Measurements from ENCODE around the gene NCF4.

Gene NCF4

DNA sequence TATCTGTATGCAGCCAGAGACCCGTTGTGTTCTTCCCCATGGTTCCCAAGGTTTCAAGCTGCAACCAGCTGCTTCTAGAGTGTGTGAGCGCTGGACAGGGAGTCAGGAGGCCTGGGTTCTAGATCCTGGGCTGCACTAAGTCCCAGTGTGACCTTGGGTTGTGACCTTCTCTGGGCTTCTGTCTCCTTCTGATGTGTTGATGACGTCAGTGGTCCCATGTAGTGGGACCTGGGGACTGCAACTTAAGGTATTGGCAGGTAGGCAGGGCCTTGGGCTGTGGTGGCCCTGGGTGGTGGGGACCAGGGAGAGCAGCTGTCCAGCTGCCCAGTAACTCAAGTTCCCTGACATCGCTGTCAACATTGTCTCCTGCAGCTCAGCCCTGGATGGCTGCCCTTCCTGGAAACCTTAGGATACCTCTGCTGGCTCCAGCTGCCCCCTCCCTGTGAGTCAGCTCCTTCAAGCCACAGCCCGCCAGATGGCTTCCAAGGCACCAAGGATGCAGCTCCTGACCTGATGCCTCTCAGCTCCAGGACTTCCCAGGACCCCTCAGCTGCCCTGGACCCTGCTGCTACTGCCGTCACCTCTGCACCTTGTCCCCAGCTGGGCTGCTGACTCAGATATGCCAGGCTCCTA, 42.7 kb upstream of the NCF4 start:
- TF ChIP-seq, protein P1, sequence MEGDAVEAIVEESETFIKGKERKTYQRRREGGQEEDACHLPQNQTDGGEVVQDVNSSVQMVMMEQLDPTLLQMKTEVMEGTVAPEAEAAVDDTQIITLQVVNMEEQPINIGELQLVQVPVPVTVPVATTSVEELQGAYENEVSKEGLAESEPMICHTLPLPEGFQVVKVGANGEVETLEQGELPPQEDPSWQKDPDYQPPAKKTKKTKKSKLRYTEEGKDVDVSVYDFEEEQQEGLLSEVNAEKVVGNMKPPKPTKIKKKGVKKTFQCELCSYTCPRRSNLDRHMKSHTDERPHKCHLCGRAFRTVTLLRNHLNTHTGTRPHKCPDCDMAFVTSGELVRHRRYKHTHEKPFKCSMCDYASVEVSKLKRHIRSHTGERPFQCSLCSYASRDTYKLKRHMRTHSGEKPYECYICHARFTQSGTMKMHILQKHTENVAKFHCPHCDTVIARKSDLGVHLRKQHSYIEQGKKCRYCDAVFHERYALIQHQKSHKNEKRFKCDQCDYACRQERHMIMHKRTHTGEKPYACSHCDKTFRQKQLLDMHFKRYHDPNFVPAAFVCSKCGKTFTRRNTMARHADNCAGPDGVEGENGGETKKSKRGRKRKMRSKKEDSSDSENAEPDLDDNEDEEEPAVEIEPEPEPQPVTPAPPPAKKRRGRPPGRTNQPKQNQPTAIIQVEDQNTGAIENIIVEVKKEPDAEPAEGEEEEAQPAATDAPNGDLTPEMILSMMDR (IDR thresholded peaks at IDR 0.05), result no peak

DNA sequence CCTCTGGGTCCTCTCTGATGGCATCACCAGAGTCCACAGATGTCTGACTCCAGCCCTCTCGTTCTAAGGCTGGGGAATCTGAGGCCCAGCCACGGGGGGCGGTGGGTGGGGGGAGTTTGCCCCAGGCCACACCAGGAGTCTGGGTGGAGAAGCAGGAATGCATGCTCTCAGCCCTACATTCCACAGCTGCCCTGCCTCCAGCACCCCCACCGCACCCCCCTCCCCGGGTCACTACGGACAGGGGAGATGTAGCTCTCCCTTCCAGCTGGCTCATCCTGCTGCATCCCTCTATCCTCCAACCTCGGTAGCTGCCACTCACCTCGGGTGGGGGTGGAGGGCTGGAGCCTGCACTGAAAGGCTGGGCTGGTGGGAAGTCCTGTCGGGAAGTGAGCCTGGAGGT, 41.7 kb upstream of the NCF4 start:
- TF ChIP-seq, protein P1 (IDR thresholded peaks at IDR 0.05), result no peak

DNA sequence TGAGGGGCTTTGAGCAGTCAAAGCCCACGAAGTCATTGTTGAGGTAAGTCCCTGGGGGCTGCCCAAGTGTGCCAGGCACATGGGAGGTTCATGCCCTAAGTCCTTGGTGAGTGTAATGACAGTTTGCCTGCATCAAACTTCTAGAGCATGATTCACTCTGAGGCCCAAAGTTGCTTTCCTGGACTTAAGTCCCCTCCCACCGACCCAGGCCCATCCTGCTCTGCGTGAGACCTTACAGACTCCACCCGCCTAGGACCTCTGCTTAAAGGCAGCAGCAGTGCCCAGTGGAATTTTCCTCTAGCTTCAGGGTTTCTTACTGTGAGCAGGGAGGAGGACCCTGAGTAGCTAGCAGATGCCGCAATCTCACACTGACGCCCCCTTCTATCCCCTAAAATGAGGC, 38.2 kb upstream of the NCF4 start:
- TF ChIP-seq, protein P1 (IDR thresholded peaks at IDR 0.05), result no peak

DNA sequence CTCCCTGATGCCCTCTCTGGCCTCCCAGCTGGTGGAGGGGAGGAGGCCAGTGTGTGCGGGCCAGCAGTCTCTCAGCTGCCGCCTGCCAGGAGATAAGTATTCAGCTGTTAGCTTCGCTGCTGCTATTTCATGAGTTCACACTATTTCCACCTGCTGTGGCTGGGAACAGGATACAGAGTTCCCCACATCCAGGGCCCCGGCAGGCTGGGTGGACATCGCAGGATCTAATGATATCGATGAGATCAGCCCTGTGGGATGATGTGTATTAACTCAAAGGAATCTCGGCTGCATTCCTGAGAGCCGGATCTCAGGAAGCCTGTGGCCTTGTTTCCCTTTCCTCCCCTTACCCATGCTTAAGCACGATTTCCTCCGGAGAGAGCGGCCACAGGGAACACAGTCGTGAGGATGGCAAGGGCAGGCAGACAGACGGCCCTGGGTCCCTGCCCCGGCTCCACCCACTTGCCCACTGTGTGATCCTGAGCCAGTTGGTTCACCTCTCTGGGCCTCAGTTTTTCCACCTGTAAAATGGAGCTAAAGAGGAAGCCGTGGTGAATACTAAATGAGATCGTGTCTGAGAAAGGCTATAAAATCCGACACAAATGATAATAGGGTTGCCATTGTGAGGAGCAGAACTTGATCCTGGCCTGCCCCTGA, 37.5 kb upstream of the NCF4 start:
- TF ChIP-seq, protein P1 (IDR thresholded peaks at IDR 0.05), result no peak

DNA sequence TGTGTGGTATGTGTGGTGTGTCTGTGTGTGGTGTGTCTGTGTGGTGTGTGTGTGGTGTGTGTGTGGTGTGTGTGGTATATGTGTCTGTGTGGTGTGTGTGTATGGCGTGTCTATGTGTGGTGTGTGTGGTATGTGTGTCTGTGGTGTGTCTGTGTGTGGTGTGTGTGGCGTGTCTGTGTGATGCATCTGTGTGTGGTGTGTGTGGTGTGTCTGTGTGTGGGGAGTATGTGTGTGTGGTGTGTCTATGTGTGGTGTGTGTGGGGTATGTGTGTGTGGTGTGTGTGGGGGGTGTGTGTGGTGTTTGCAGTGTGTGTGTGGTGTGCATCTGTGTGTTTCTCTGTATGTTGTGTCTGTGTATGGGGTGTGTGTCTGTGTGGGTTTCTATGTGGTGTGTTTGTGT, 36.2 kb upstream of the NCF4 start:
- TF ChIP-seq, protein P1 (IDR thresholded peaks at IDR 0.05), result no peak

DNA sequence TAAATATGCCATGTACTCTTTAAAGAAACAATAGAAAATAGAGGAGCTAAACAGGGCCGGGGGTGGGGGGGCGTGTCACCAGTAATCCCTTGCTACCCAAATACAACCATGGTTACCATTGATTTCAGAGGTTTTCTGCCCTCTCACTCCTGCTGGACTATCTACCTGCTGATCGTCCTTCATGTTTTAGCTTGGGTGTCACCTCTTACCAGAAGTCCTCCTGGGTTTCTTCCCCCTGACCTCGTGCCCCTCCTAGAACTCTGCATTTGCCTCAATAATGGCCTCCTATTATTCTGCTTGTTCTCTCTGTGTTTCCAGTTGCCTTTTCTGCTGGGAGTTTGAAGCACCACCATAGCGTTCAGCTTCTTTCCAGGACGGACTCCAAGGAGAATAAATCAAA, 34.5 kb upstream of the NCF4 start:
- TF ChIP-seq, protein P1 (IDR thresholded peaks at IDR 0.05), result no peak

DNA sequence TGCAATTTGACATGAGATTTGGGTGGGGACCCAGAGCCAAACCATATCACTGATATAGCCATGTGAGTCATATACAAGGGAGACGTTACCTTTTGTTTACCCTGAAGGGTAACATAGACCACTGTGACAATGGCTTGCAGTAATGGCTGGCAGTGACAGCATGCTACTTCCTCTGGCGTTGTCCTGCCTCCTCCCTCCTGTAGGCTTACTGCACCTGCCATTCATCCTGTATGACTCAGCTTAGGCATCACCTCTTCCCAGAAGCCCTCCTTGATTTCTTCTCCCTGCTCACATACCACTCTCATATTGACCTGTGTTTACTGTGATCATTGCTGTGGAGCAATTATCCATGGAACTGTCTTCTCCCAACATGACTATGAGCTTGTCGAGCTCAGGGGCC, 32.0 kb upstream of the NCF4 start:
- TF ChIP-seq, protein P1 (IDR thresholded peaks at IDR 0.05), result no peak

All from LNCAP (cell line).